ENCODE results near the gene NECAB2.

DNA sequence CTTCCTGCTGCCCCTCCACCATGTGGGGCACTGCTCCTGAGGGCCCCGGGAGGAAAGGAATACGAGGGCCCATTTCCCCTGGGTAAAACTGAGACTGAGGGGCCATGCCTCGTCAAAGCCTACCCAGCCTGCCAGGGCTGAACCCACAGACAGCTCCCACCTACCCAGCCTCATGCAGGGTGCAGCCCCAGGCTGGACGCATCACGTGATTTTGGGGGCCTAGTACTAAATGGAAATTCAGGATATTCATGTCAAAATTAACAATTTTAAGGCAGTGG, 18.4 kb upstream of the NECAB2 start:
- no peak for TF ChIP-seq EZH2 (IDR thresholded peaks at IDR 0.05; ENCODE audit: insufficient read depth, poor library complexity, severe bottlenecking)
- TF ChIP-seq EZH2phosphoT487 (IDR thresholded peaks at IDR 0.05; ENCODE audit: insufficient read depth, low read depth): no peak

Data from GM23248 (cell line).